ENCODE measurements around the gene ZFPL1. TPM values are rescaled to one million over a fixed set of nuclear protein-coding genes. Genes with fewer than 3 reads are reported as not detected.
A peak's percentile ranks its signal among the peaks of the same experiment; 100 is the strongest.

The ZFPL1 gene
- total and polyA plus RNA-seq, 3 donors from 2014 or later: 52.7 to 70.6 (median 57.2) TPM

GRCh38 chr11:65095427-65095826 lies 11.4 kb downstream of the ZFPL1 start:
- WGBS, 2 donors: 45 to 55% methylated on average over 20 to 22 of the region's 22 CpGs
- TF ChIP-seq POLR2A (IDR thresholded peaks at IDR 0.05): no peak
- TF ChIP-seq, protein P1, sequence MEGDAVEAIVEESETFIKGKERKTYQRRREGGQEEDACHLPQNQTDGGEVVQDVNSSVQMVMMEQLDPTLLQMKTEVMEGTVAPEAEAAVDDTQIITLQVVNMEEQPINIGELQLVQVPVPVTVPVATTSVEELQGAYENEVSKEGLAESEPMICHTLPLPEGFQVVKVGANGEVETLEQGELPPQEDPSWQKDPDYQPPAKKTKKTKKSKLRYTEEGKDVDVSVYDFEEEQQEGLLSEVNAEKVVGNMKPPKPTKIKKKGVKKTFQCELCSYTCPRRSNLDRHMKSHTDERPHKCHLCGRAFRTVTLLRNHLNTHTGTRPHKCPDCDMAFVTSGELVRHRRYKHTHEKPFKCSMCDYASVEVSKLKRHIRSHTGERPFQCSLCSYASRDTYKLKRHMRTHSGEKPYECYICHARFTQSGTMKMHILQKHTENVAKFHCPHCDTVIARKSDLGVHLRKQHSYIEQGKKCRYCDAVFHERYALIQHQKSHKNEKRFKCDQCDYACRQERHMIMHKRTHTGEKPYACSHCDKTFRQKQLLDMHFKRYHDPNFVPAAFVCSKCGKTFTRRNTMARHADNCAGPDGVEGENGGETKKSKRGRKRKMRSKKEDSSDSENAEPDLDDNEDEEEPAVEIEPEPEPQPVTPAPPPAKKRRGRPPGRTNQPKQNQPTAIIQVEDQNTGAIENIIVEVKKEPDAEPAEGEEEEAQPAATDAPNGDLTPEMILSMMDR (IDR thresholded peaks at IDR 0.05): no peak
- Histone ChIP-seq H3K27me3 (no peaks in the 10 kb centered on the region), H3K4me3 (peak overlapping the region; percentile 69 to 99), H3K27ac (no peak overlapping the region), H3K9me3 (no peaks in the 10 kb centered on the region), H3K4me1 (peaks cover 9% of the 10 kb centered on the region), H3K36me3 (ENCODE audit: low read depth, missing control alignments) (no peaks in the 10 kb centered on the region)
- DNase-seq: no peak
- intact Hi-C loops (cut with DNase I; ENCODE audit: low total_unique reads): no loop called here

DNA sequence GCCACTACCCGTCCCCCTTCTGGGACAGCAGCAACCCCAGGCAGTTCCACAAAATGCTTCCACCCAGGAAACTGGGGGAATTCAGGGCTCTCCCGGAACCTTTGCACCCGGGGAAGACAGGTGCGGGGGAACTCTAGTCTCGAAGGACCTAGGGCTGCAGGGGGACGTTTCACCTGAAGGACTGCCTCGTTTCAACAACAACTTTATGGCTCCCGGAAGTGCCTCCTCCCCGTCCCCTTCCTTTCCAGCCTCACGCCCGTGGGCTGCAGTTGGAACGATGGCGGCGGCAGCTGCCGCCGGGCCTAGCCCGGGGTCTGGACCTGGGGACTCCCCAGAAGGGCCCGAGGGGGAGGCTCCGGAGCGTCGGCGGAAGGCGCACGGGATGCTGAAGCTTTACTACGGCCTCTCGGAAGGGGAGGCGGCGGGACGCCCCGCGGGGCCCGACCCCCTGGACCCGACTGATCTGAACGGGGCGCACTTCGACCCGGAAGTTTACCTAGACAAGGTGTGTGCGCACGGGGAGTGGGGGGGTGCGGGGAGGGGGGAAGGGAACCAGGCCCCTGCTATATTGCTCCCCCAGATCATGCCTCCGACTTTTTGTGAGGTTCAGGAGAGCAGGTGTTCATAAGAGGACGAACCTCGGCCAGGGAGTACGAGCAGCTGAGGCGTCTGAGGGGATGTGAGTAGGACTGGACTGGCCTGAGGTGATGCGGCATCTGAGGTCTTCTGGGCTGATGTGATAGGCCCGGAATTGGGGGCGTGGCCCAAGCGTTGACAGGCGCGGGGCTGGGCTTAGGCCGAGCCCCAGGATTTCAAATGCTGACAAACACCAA lies 12.2 kb downstream of the ZFPL1 start, which contains the start of gene VPS51:
Gene VPS51 (plus strand): TSS at position 241 of the 833 bp plus-strand sequence. CDS start 37 bp downstream, at position 278.
- H3K4me1 ChIP-seq: peaks cover 9% of the 10 kb centered on the region
- intact Hi-C loops (cut with DNase I; ENCODE audit: low total_unique reads): no loop called here
- TF ChIP-seq, protein P1 (IDR thresholded peaks at IDR 0.05): peak in 2 of 3 experiments; percentile 31 to 38
- no peak for TF ChIP-seq POLR2A (IDR thresholded peaks at IDR 0.05)

GRCh38 chr11:65096926-65097325 lies 12.9 kb downstream of the ZFPL1 start:
- no peak for TF ChIP-seq POLR2A (IDR thresholded peaks at IDR 0.05)
- TF ChIP-seq, protein P1 (IDR thresholded peaks at IDR 0.05): no peak
- no peaks in the 10 kb centered on the region for H3K27me3 ChIP-seq

More for the DNA sequence above, 12.2 kb downstream of the ZFPL1 start, which contains the start of gene VPS51:
- 1 to 2% methylated on average over 11 to 52 of the region's 52 CpGs for WGBS, 2 donors
- Histone ChIP-seq H3K27ac (peak within 1 kb of the TSS; percentile 89 to 94), H3K4me3 (peak within 1 kb of the TSS; percentile 69 to 99), H3K36me3 (ENCODE audit: low read depth, missing control alignments) (no peaks in the 10 kb centered on the region), H3K27me3 (no peaks in the 10 kb centered on the region), H3K9me3 (no peaks in the 10 kb centered on the region)
- peak; percentile 94 for DNase-seq

DNA sequence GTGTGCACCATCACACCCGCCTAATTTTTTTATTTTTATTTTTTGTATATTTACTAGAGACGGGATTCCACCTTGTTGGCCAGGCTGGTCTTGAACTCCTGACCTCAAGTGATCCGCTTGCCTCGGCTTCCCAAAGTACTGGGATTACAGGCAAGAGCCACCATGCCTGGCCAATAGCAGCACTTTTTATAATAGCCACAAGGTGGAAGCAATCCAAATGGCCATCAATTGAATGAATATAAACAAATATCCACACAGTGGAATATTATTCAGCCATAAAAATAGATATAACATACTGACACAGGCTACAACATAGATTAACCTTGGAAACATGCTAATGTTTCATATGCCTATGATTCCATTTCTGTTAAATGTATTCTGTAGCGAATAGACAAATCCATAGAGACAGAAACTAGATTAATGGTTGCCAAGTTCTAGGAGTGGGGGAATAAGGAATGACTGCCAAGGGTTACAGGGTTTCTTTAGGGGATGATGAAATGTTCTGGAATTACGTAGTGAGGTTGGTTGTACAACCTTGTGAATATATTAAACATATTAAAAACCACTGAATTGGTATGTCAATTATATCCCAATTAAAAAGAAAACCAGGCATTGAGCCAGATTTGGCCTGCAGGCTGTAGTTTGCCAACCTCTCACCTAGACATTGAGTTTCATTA lies 16.8 kb downstream of the ZFPL1 start:
- no peak overlapping the region for H3K27ac ChIP-seq
- DNase-seq: no peak
- TF ChIP-seq POLR2A (IDR thresholded peaks at IDR 0.05): no peak
- TF ChIP-seq, protein P1 (IDR thresholded peaks at IDR 0.05): no peak
- H3K36me3 ChIP-seq (ENCODE audit: low read depth, missing control alignments): no peaks in the 10 kb centered on the region
- intact Hi-C loops (cut with DNase I; ENCODE audit: low total_unique reads): no loop called here
- WGBS, 2 donors: 91 to 95% methylated on average over 6 of the region's 6 CpGs
- no peaks in the 10 kb centered on the region for H3K27me3 ChIP-seq
- no peak overlapping the region for H3K4me3 ChIP-seq
- no peaks in the 10 kb centered on the region for H3K9me3 ChIP-seq
- peaks cover 16% of the 10 kb centered on the region for H3K4me1 ChIP-seq

More at GRCh38 chr11:65096926-65097325, 12.9 kb downstream of the ZFPL1 start:
- peak overlapping the region; percentile 89 to 94 for H3K27ac ChIP-seq
- peaks cover 9% of the 10 kb centered on the region for H3K4me1 ChIP-seq
- peak overlapping the region; percentile 69 to 99 for H3K4me3 ChIP-seq
- DNase-seq: no peak
- H3K36me3 ChIP-seq (ENCODE audit: low read depth, missing control alignments): no peaks in the 10 kb centered on the region
- intact Hi-C loops (cut with DNase I; ENCODE audit: low total_unique reads): no loop called here
- 20 to 42% methylated on average over 6 to 8 of the region's 8 CpGs for WGBS, 2 donors
- no peaks in the 10 kb centered on the region for H3K9me3 ChIP-seq
